ENCODE data around the gene NINJ2. TPM values are rescaled to one million over a fixed set of nuclear protein-coding genes. Genes with fewer than 3 reads are reported as not detected.

NINJ2 gene
- polyA plus RNA-seq, 1 of the 3 experiments (the other 2 are of a cell fraction) = 0.07 TPM

- Histone ChIP-seq H3K9me2 (no peaks in the 10 kb centered on the region), H3F3A (replicated peaks; ENCODE audit: insufficient read depth) (no peaks in the 10 kb centered on the region), H4K20me1 (ENCODE audit: insufficient read depth) (no peaks in the 10 kb centered on the region), H2AFZ (ENCODE audit: low read depth) (no peak overlapping the region), H3K4me1 (ENCODE audit: control insufficient read depth in 1 of 2, insufficient read depth in 2 of 2, low read depth in 1 of 2, low read length in 1 of 2) (no peaks in the 10 kb centered on the region), H3K9me3 (no peaks in the 10 kb centered on the region), H3K4me2 (no peak overlapping the region), H3K27me3 (ENCODE audit: insufficient read depth) (no peaks in the 10 kb centered on the region), H3K9ac (no peak overlapping the region), H3K4me3 (ENCODE audit: low read depth in 2 of 2, low read length in 1 of 2) (no peak overlapping the region), H3K27ac (ENCODE audit: low read depth in 2 of 2, low read length in 1 of 2) (no peak overlapping the region), H3K36me3 (replicated peaks in 1 of 2; ENCODE audit: control insufficient read depth in 1 of 2, insufficient read depth in 2 of 2, low read length in 1 of 2) (no peaks in the 10 kb centered on the region), H3K79me2 (ENCODE audit: insufficient read depth) (no peaks in the 10 kb centered on the region)
- ChIA-PET CTCF (interaction anchor here (1.1 to 1.3 kb wide), 3 partner anchors 9 to 54 kb away, joined by 3 to 6 read pairs (median 4); no protein-coding TSS in a partner anchor), POLR2A (interaction anchor here (0.7 kb wide), 1 partner anchor 13 kb away, joined by 3 read pairs; no protein-coding TSS in a partner anchor)
- 80% methylated on average over 6 of the region's 6 CpGs for WGBS (ENCODE audit: low lambda C conversion rate)
- TF ChIP-seq, protein P1, sequence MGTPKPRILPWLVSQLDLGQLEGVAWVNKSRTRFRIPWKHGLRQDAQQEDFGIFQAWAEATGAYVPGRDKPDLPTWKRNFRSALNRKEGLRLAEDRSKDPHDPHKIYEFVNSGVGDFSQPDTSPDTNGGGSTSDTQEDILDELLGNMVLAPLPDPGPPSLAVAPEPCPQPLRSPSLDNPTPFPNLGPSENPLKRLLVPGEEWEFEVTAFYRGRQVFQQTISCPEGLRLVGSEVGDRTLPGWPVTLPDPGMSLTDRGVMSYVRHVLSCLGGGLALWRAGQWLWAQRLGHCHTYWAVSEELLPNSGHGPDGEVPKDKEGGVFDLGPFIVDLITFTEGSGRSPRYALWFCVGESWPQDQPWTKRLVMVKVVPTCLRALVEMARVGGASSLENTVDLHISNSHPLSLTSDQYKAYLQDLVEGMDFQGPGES (IDR thresholded peaks at IDR 0.05; ENCODE audit: low read depth, low read length) = no peak
- TF ChIP-seq USF1 (IDR thresholded peaks at IDR 0.05; ENCODE audit: borderline replicate concordance, low read depth) = no peak
- TF ChIP-seq MEF2A (IDR thresholded peaks at IDR 0.05; ENCODE audit: borderline replicate concordance, low read depth) = no peak
- TF ChIP-seq FOXJ3 (CRISPR knock-in tag; IDR thresholded peaks at IDR 0.05) = no peak
- TF ChIP-seq, protein P2, sequence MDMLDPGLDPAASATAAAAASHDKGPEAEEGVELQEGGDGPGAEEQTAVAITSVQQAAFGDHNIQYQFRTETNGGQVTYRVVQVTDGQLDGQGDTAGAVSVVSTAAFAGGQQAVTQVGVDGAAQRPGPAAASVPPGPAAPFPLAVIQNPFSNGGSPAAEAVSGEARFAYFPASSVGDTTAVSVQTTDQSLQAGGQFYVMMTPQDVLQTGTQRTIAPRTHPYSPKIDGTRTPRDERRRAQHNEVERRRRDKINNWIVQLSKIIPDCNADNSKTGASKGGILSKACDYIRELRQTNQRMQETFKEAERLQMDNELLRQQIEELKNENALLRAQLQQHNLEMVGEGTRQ (IDR thresholded peaks at IDR 0.05; ENCODE audit: borderline replicate concordance, low read depth, low read length) = no peak
- no peak for TF ChIP-seq NFIC (IDR thresholded peaks at IDR 0.05; ENCODE audit: borderline replicate concordance)
- no peak for TF ChIP-seq RAD21 (IDR thresholded peaks at IDR 0.05; ENCODE audit: low read length)
- TF ChIP-seq CHD2 (IDR thresholded peaks at IDR 0.05; ENCODE audit: low read length, partially characterized antibody) = no peak
- no peak for TF ChIP-seq YY1 (IDR thresholded peaks at IDR 0.05; ENCODE audit: low read depth)
- no peak for TF ChIP-seq GABPA (IDR thresholded peaks at IDR 0.05; ENCODE audit: low read depth)
- DNase-seq = no peak
Measured at GRCh38 chr12:623172-623864, 39.9 kb downstream of the NINJ2 start.

DNA sequence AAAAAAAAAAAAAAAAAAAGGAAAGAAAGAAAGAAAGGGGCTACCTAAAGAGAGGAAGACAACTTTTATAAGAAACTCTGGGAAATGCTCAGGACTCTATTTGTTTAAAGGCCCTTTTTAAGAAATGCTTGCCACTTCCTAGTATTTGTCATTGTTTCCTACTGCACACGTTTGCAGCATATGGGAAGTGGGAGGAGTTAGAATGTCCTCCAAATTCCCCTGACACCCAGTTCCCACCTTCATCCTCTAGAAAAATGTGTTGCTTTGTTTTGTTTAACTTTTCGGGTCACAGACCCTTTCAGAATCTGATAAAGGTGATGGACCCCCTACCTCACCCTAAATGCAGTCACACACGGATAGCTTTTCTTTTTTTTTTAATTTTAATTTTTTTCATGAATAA lies 40.8 kb downstream of the NINJ2 start:
- no peak overlapping the region for H3K27ac ChIP-seq (ENCODE audit: low read depth in 2 of 2, low read length in 1 of 2)
- no peaks in the 10 kb centered on the region for H3K27me3 ChIP-seq (ENCODE audit: insufficient read depth)
- H3F3A ChIP-seq (replicated peaks; ENCODE audit: insufficient read depth) = no peaks in the 10 kb centered on the region
- ChIA-PET POLR2A (no interaction called here), CTCF (interaction anchor here (1.3 kb wide), 1 partner anchor 8 kb away, joined by 4 read pairs; no protein-coding TSS in a partner anchor)
- no peaks in the 10 kb centered on the region for H3K36me3 ChIP-seq (replicated peaks in 1 of 2; ENCODE audit: control insufficient read depth in 1 of 2, insufficient read depth in 2 of 2, low read length in 1 of 2)
- H3K79me2 ChIP-seq (ENCODE audit: insufficient read depth) = no peaks in the 10 kb centered on the region
- peaks cover 0 to 3% of the 10 kb centered on the region in 2 experiments; a peak in 1 of 4 replicates for H3K4me1 ChIP-seq (ENCODE audit: control insufficient read depth in 1 of 2, insufficient read depth in 2 of 2, low read depth in 1 of 2, low read length in 1 of 2)
- H3K4me2 ChIP-seq = no peak overlapping the region
- H3K9me2 ChIP-seq = no peaks in the 10 kb centered on the region
- H4K20me1 ChIP-seq (ENCODE audit: insufficient read depth) = no peaks in the 10 kb centered on the region
- no peak overlapping the region for H3K4me3 ChIP-seq (ENCODE audit: low read depth in 2 of 2, low read length in 1 of 2)
- H3K9me3 ChIP-seq = no peaks in the 10 kb centered on the region
- H3K9ac ChIP-seq = no peak overlapping the region
- H2AFZ ChIP-seq (ENCODE audit: low read depth) = no peak overlapping the region
- no peak for DNase-seq
- 63% methylated on average over 3 of the region's 3 CpGs for WGBS (ENCODE audit: low lambda C conversion rate)
- TF ChIP-seq TEAD4 (IDR thresholded peaks at IDR 0.05; ENCODE audit: borderline replicate concordance, insufficient read depth) = no peak
- TF ChIP-seq JUND (IDR thresholded peaks at IDR 0.05) = no peak
- no peak for TF ChIP-seq TAF1 (IDR thresholded peaks at IDR 0.05; ENCODE audit: borderline replicate concordance, low read depth, low read length)
- TF ChIP-seq USF1 (IDR thresholded peaks at IDR 0.05; ENCODE audit: borderline replicate concordance, low read depth) = no peak
- TF ChIP-seq FOSL2 (IDR thresholded peaks at IDR 0.05; ENCODE audit: borderline replicate concordance, low read depth) = no peak
- TF ChIP-seq EP300 (IDR thresholded peaks at IDR 0.05; ENCODE audit: borderline replicate concordance in 1 of 2, low read depth in 1 of 2, low read length in 1 of 2) = no peak
- TF ChIP-seq FOXJ3 (CRISPR knock-in tag; IDR thresholded peaks at IDR 0.05) = no peak
- no peak for TF ChIP-seq TCF12 (IDR thresholded peaks at IDR 0.05)
- no peak for TF ChIP-seq FOXM1 (IDR thresholded peaks at IDR 0.05; ENCODE audit: low read depth)
- TF ChIP-seq, protein P3, sequence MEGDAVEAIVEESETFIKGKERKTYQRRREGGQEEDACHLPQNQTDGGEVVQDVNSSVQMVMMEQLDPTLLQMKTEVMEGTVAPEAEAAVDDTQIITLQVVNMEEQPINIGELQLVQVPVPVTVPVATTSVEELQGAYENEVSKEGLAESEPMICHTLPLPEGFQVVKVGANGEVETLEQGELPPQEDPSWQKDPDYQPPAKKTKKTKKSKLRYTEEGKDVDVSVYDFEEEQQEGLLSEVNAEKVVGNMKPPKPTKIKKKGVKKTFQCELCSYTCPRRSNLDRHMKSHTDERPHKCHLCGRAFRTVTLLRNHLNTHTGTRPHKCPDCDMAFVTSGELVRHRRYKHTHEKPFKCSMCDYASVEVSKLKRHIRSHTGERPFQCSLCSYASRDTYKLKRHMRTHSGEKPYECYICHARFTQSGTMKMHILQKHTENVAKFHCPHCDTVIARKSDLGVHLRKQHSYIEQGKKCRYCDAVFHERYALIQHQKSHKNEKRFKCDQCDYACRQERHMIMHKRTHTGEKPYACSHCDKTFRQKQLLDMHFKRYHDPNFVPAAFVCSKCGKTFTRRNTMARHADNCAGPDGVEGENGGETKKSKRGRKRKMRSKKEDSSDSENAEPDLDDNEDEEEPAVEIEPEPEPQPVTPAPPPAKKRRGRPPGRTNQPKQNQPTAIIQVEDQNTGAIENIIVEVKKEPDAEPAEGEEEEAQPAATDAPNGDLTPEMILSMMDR (IDR thresholded peaks at IDR 0.05) = no peak
- TF ChIP-seq GATA2 (CRISPR knock-in tag; IDR thresholded peaks at IDR 0.05) = no peak
- TF ChIP-seq, protein P2 (IDR thresholded peaks at IDR 0.05; ENCODE audit: borderline replicate concordance, low read depth, low read length) = no peak
- no peak for TF ChIP-seq GABPA (IDR thresholded peaks at IDR 0.05; ENCODE audit: low read depth)
- no peak for TF ChIP-seq EZH2phosphoT487 (IDR thresholded peaks at IDR 0.05; ENCODE audit: borderline replicate concordance, low read depth)
